Left lobe of liver (tissue), 2 donors: ENCODE data around the gene BHLHE23. TPM values are rescaled to one million over a fixed set of nuclear protein-coding genes. Genes with fewer than 3 reads are reported as not detected.
A peak's percentile ranks its signal among the peaks of the same experiment; 100 is the strongest.

ENCODE experiments used
- ATAC-seq: fragments of 200-7000 bp; cut with Tn5 transposase; one replicate; pipeline ENCODE4 v1.9.1; 2020; ENCODE audit warnings: mild to moderate bottlenecking, moderate library complexity
- DNase-seq: peaks from one replicate; pipeline ENCODE4 v3.0.0-alpha.2; 2020; ENCODE audit warnings: low spot score
- total RNA-seq: library from RNA; stranded (reverse); gene quantifications from one replicate; pipeline ENCODE4 v1.2.1, GENCODE V29; 2021
- donor health status: DM: no; HTN: no; CAD: no; lungs with moderate emphysema.
- donor health status: DM: no; HTN: yes; CAD: no.

Gene BHLHE23
- total RNA-seq, 1 donor from 2014 or later: not detected

- ATAC-seq (no peak), DNase-seq (no peak)
Measured at GRCh38 chr20:62975812-62976508, 30.8 kb downstream of the BHLHE23 start.

GRCh38 chr20:62975251-62975760 is 31.5 kb downstream of the BHLHE23 start:
- ATAC-seq (no peak), DNase-seq (no peak)

GRCh38 chr20:62972845-62973745 is 33.7 kb downstream of the BHLHE23 start:
- ATAC-seq (no peak), DNase-seq (no peak)

GRCh38 chr20:62971950-62972844 is 34.6 kb downstream of the BHLHE23 start:
- DNase-seq (peak; percentile 85), ATAC-seq (peak; percentile 86)

- no peak for DNase-seq
- ATAC-seq: no peak
Measured at GRCh38 chr20:62971211-62971949, 35.4 kb downstream of the BHLHE23 start.

GRCh38 chr20:62970307-62971210 is 36.2 kb downstream of the BHLHE23 start:
- ATAC-seq (peak; percentile 52), DNase-seq (peak; percentile 64)

GRCh38 chr20:62969939-62970306 is 36.8 kb downstream of the BHLHE23 start:
- DNase-seq (no peak), ATAC-seq (no peak)

- peak; percentile 6 for ATAC-seq
- no peak for DNase-seq
Measured at GRCh38 chr20:62969179-62969760, 37.5 kb downstream of the BHLHE23 start.

- ATAC-seq (peak; percentile 25), DNase-seq (no peak)
Measured at GRCh38 chr20:62968378-62969178, 38.2 kb downstream of the BHLHE23 start.

- no peak for ATAC-seq
- DNase-seq: no peak
Measured at GRCh38 chr20:62967628-62968351, 39.0 kb downstream of the BHLHE23 start.

- DNase-seq (no peak), ATAC-seq (no peak)
Measured at GRCh38 chr20:62967149-62967501, 39.6 kb downstream of the BHLHE23 start.

- DNase-seq: no peak
- no peak for ATAC-seq
Measured at GRCh38 chr20:62966212-62967148, 40.3 kb downstream of the BHLHE23 start.

- no peak for DNase-seq
- ATAC-seq: no peak
Measured at GRCh38 chr20:62965363-62965771, 41.4 kb downstream of the BHLHE23 start.

GRCh38 chr20:62964700-62965099 is 42.1 kb downstream of the BHLHE23 start:
- DNase-seq (no peak), ATAC-seq (no peak)

GRCh38 chr20:62963614-62964397 is 43.0 kb downstream of the BHLHE23 start:
- ATAC-seq: no peak

More at GRCh38 chr20:62963614-62964397, 43.0 kb downstream of the BHLHE23 start:
- DNase-seq: no peak
